ENCODE data around the gene DOK6. TPM values are rescaled to one million over a fixed set of nuclear protein-coding genes. Genes with fewer than 3 reads are reported as not detected.

Gene DOK6
- total and polyA plus RNA-seq, 9 of the 15 experiments (the other 6 are each of a cell fraction or from before 2014, with no cell fraction given) = not detected

GRCh38 chr18:69484699-69485396 is 84.2 kb downstream of the DOK6 start:
- Histone ChIP-seq H3K27ac (ENCODE audit: extremely low read depth, low read depth, low read length) (no peak overlapping the region), H3K79me2 (ENCODE audit: control insufficient read depth, insufficient read depth, low read length) (no peaks in the 10 kb centered on the region), H4K20me1 (replicated peaks; ENCODE audit: control insufficient read depth, insufficient read depth, low read length) (no peaks in the 10 kb centered on the region), H3K9ac (ENCODE audit: insufficient read depth in 1 of 2, low read depth in 2 of 2, low read length in 2 of 2) (no peak overlapping the region), H3K4me3 (no peak overlapping the region), H3K4me1 (replicated peaks in 1 of 2; ENCODE audit: control insufficient read depth in 2 of 2, insufficient read depth in 2 of 2, low read length in 2 of 2) (no peaks in the 10 kb centered on the region), H3K4me2 (ENCODE audit: insufficient read depth, low read length) (no peak overlapping the region), H2AFZ (ENCODE audit: low read depth, low read length) (no peak overlapping the region), H3K9me1 (ENCODE audit: control insufficient read depth, insufficient read depth, low read length) (no peaks in the 10 kb centered on the region), H3K27me3 (ENCODE audit: control insufficient read depth in 2 of 2, insufficient read depth in 2 of 2, low read length in 2 of 2) (no peaks in the 10 kb centered on the region), H3K9me3 (replicated peaks; ENCODE audit: control insufficient read depth, insufficient read depth, low read depth, low read length) (no peaks in the 10 kb centered on the region), H3K36me3 (ENCODE audit: control insufficient read depth, insufficient read depth, low read length) (no peaks in the 10 kb centered on the region)
- intact Hi-C loops (cut with micrococcal nuclease) (no loop called here), in situ Hi-C loops (cut with MboI) (no loop called here)
- no TSS peak for BruUV-seq (replicated peaks)
- DNase-seq (ENCODE audit: extremely low read depth in 1 of 4, low spot score in 3 of 4) = no peak
- FAIRE-seq = no peak
- ChIA-PET POLR2A (no interaction called here), CTCF (ENCODE audit: low intra/inter-chr PET ratio) (no interaction called here)
- ATAC-seq = no peak
- 4% methylated on average over 6 of the region's 6 CpGs for WGBS (ENCODE audit: insufficient coverage, low coverage, missing lambda C conversion rate)
- TF ChIP-seq MTF1 (CRISPR knock-in tag; IDR thresholded peaks at IDR 0.05; ENCODE audit: borderline replicate concordance) (no peak), ATF2 (CRISPR knock-in tag; IDR thresholded peaks at IDR 0.05) (no peak), TAF7 (tag; IDR thresholded peaks at IDR 0.05) (no peak), NEUROD1 (IDR thresholded peaks at IDR 0.05; ENCODE audit: borderline replicate concordance, low read depth, low read length, partially characterized antibody) (no peak), MCM7 (IDR thresholded peaks at IDR 0.05) (no peak), CTBP1 (IDR thresholded peaks at IDR 0.05; ENCODE audit: borderline replicate concordance) (no peak), ZBED1 (IDR thresholded peaks at IDR 0.05) (no peak), HDAC2 (IDR thresholded peaks at IDR 0.05) (no peak), PHB2 (IDR thresholded peaks at IDR 0.05; ENCODE audit: low read depth) (no peak), ZNF668 (CRISPR knock-in tag; IDR thresholded peaks at IDR 0.05) (no peak), FOXK2 (conservative IDR thresholded peaks at IDR 0.05 in 1 of 2, IDR thresholded peaks at IDR 0.05 in 1 of 2; ENCODE audit: low read depth in 2 of 2) (no peak), CTCFL (IDR thresholded peaks at IDR 0.05; ENCODE audit: borderline replicate concordance, insufficient read depth, low read depth, low read length, poor library complexity, severe bottlenecking) (no peak), ZHX1 (conservative IDR thresholded peaks at IDR 0.05; ENCODE audit: low read length) (no peak)
